GM12873 (cell line): Measurements from ENCODE around the gene PPOX.

ENCODE experiments used
- TF ChIP-seq, protein P1 (sequence below): IDR thresholded peaks from 2 replicates; pipeline ENCODE4 v1.5.1; 2012; ENCODE audit warnings: low read depth, mild to moderate bottlenecking, moderate library complexity, low read length, control low read depth; ENCODE audit not compliant: insufficient read depth; ENCODE audit errors: missing control alignments

Gene PPOX

DNA sequence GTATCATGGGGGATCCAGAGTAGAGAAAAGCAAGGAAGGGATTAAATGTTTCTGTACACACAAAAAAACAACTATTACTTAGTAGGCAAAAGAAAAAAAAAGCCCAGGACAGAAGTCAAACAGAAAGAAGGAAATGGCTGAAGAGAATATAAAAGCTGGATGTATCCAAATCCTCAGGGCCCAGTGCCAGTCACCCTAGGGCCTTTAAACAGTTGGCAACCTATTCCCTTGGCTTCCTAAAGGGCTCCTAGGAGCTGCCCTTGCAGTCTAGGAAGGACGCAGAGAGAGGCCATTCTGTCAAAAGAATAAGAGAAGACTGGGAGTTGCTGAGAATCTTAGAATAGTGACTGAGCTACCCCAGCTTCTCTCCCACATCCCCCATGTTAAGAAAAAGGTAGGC lies 6.1 kb downstream of the PPOX start:
- TF ChIP-seq, protein P1, sequence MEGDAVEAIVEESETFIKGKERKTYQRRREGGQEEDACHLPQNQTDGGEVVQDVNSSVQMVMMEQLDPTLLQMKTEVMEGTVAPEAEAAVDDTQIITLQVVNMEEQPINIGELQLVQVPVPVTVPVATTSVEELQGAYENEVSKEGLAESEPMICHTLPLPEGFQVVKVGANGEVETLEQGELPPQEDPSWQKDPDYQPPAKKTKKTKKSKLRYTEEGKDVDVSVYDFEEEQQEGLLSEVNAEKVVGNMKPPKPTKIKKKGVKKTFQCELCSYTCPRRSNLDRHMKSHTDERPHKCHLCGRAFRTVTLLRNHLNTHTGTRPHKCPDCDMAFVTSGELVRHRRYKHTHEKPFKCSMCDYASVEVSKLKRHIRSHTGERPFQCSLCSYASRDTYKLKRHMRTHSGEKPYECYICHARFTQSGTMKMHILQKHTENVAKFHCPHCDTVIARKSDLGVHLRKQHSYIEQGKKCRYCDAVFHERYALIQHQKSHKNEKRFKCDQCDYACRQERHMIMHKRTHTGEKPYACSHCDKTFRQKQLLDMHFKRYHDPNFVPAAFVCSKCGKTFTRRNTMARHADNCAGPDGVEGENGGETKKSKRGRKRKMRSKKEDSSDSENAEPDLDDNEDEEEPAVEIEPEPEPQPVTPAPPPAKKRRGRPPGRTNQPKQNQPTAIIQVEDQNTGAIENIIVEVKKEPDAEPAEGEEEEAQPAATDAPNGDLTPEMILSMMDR, result no peak

GRCh38 chr1:161172776-161173376 lies 6.7 kb downstream of the PPOX start:
- TF ChIP-seq, protein P1, result no peak

DNA sequence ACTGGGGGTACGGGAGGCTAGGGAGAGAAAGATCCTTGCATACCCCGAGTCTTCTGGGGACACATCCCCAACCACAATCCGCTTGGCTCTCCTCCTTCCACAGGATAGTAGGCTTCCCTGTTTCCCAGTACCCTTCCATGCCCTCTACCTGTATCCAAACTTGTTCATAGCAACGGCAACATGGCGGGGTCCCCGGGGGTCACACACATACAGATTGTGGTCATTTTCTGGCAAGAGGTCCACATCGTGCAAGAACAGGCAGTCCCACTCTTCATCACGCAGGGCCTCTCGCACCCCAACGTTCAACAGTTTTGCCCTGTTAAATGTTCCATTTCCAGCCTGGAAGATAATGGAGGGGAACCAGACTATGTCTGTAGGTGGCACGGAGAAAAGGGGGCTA lies 7.5 kb downstream of the PPOX start:
- TF ChIP-seq, protein P1, result no peak

DNA sequence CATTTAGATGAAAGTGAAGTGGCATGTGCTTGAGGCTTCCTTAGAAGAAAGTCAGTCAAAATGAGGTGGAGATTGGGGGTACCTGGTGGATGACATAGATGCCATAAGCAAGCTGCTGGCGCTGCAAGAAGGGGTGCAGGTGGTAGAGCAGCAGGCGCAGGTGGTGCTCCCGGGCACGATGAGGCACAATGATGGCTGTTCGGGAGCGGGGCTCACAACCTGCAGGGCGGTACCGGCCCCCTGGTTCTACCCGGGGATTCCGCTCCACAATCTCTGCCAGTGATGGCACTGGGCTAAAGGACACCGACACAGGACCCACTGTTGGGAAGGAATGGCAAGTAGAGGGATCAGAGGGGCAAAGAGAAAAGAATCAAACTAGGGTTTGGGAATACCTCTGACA lies 8.7 kb downstream of the PPOX start:
- TF ChIP-seq, protein P1, result no peak

DNA sequence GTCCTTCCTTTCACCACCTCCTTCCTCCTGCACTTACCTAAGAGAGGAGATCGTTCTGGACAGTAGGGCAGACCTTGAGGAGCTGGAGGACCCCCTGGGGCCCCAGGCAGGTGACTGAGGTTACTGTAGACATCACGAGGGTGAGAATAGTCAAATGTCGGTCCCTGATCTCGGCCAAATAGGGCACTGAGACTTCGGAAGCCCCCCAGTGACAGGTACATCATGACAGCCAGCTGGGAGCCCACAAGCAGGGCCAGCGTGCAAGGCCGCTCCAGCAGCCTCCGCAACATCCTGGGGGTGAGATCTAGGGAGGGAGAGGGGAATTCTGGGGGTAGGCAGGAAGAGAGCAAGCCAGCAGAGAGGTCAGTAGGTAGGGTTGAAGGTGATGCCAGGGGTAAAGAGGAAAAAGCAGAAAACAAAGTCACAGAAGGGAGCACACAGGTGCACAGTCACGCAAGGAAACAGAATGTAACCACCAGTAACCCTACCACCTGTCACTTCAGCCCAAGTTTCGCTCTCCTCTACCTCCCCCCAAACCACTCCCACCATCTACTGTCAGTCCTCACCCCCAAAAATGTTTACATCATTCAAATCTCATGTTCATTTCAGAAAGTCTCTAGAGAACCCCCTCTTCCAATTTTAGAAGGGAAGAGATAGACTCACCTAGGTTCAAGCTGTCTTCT lies 9.7 kb downstream of the PPOX start:
- TF ChIP-seq, protein P1, result no peak

DNA sequence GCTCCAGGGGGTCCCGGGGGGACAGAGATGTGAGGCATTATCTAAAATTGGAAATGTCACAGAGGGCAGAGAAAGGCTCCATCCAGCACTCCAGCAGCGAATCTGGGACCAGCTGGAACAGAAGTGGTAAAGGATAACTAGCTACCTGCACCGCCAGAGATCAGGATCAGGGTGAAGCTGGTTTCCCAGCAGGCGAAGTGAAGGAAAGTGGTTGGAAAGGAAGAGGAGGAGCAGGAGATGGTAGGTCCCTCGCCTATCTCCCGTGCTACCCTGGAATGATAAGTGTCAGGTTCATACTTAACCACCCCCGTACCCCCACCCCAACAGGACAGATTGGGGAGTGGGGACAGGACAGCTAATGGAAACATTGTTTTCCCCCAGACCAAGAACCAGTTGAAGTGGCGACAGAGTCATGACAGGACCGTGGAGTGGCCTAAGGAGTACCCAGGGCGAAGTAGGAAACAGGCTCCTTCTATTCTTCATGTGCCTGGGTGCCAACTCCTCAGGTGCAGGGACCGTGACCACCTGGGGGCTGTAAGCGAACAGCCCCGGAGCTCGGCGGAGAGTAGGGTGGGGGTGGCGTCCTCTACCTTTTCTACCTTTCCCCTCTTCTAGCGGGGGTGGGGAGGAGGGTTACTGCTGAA lies 10.4 kb downstream of the PPOX start:
- TF ChIP-seq, protein P1, result no peak

DNA sequence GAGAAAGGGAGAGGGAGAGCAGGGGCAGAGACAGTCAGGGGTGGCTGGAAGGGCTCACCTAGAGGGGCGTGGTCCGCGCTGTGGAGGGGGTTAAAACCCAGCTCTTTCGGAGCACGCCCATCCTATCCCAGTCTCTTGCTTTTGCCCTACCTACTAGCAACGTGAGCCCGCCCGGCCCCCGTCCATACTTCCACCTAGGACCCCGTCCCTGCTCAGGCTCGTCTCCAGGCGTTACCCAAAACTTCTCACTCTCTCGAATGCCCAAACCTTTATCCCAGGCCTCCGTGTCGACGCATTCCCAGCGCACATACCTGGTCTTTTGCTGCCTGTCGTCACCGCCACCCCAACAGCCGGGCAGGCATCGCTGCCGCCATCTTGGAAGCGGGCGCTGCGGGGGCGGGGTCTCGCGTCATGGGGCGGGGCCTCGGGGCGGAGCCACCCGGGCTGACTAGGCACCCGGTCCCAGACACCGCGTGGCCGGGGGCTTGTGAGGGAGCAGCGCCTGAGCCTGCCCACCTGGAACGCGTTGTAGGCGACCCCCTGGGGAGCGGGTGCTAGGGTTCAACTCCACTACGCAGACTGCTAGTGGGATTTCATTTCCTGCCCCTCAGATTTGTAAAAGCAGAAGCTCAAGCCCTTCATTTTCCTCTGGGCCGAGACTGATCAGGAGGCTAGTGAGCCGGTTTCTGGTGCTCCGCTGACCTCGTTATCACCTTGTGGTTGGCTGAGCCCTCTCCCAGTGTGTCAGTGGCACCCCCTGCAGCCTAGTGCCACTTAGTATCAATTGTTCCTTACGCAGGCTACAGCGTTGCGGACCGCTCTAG lies 11.1 kb downstream of the PPOX start, which contains the start of gene B4GALT3:
Gene B4GALT3, minus strand, starts transcription at position 396 of the 824 bp plus-strand sequence. CDS start 1,447 bp downstream, outside the sequence.
- TF ChIP-seq, protein P1, result no peak
